ENCODE data around the gene MSX1. TPM values are rescaled to one million over a fixed set of nuclear protein-coding genes. Genes with fewer than 3 reads are reported as not detected.

Gene MSX1
- total RNA-seq, 1 donor from 2014 or later, result 2.9 TPM

- Mint-ChIP-seq H3K27ac (no peak overlapping the region), H3K36me3 (ENCODE audit: insufficient read depth) (no peaks in the 10 kb centered on the region), H3K4me1 (ENCODE audit: low read depth) (peaks cover 6% of the 10 kb centered on the region), H3K27me3 (peaks cover 54% of the 10 kb centered on the region), H3K9me3 (ENCODE audit: low read depth) (no peaks in the 10 kb centered on the region), H3K4me3 (ENCODE audit: low read depth) (no peak overlapping the region)
- DNase-seq (ENCODE audit: low spot score, unreplicated experiment), result no peak
- TF ChIP-seq CTCF (IDR thresholded peaks at IDR 0.05; ENCODE audit: unreplicated experiment), result no peak
These were observed 9.6 kb downstream of the MSX1 start for GRCh38 chr4:4868758-4869723.

- no peak for TF ChIP-seq CTCF (IDR thresholded peaks at IDR 0.05; ENCODE audit: unreplicated experiment)
- DNase-seq (ENCODE audit: low spot score, unreplicated experiment), result no peak
These were observed 10.5 kb downstream of the MSX1 start for GRCh38 chr4:4869731-4870571.

GRCh38 chr4:4870576-4871241, 11.2 kb downstream of the MSX1 start:
- DNase-seq (ENCODE audit: low spot score, unreplicated experiment), result no peak
- H3K4me3 Mint-ChIP-seq (ENCODE audit: low read depth), result no peak overlapping the region
- H3K27ac Mint-ChIP-seq, result no peak overlapping the region
- no peaks in the 10 kb centered on the region for H3K9me3 Mint-ChIP-seq (ENCODE audit: low read depth)
- no peaks in the 10 kb centered on the region for H3K36me3 Mint-ChIP-seq (ENCODE audit: insufficient read depth)
- H3K27me3 Mint-ChIP-seq, result peaks cover 54% of the 10 kb centered on the region
- peaks cover 6% of the 10 kb centered on the region for H3K4me1 Mint-ChIP-seq (ENCODE audit: low read depth)
- no peak for TF ChIP-seq CTCF (IDR thresholded peaks at IDR 0.05; ENCODE audit: unreplicated experiment)

More at GRCh38 chr4:4869731-4870571, 10.5 kb downstream of the MSX1 start:
- Mint-ChIP-seq H3K4me3 (ENCODE audit: low read depth) (no peak overlapping the region), H3K4me1 (ENCODE audit: low read depth) (peaks cover 6% of the 10 kb centered on the region), H3K9me3 (ENCODE audit: low read depth) (no peaks in the 10 kb centered on the region), H3K36me3 (ENCODE audit: insufficient read depth) (no peaks in the 10 kb centered on the region), H3K27ac (no peak overlapping the region), H3K27me3 (peaks cover 54% of the 10 kb centered on the region)

- Mint-ChIP-seq H3K4me1 (ENCODE audit: low read depth) (peaks cover 3% of the 10 kb centered on the region), H3K4me3 (ENCODE audit: low read depth) (no peak overlapping the region), H3K27ac (no peak overlapping the region), H3K9me3 (ENCODE audit: low read depth) (no peaks in the 10 kb centered on the region), H3K27me3 (peaks cover 54% of the 10 kb centered on the region), H3K36me3 (ENCODE audit: insufficient read depth) (no peaks in the 10 kb centered on the region)
- TF ChIP-seq CTCF (IDR thresholded peaks at IDR 0.05; ENCODE audit: unreplicated experiment), result no peak
- DNase-seq (ENCODE audit: low spot score, unreplicated experiment), result no peak
These were observed 11.7 kb downstream of the MSX1 start for GRCh38 chr4:4871242-4871572.

All from progenitor cell of endocrine pancreas (in vitro differentiated cells).